K562 (cell line): ENCODE results near the gene LYPD3. TPM values are rescaled to one million over a fixed set of nuclear protein-coding genes. Genes with fewer than 3 reads are reported as not detected.

Experiments used
- ATAC-seq: fragments of 200-7000 bp; cut with Tn5 transposase; 3 replicates; pipeline ENCODE4 v1.9.1; 2020; ENCODE audit warnings: moderate library complexity
- BruUV-seq: library from RNA; stranded (reverse); fragments of 400-500 nt; replicated peaks from 2 replicates; lab custom pipeline; 2021; lab: Mats Ljungman, UMichigan
- CTCF ChIA-PET: fragments of 300-600 bp; formaldehyde crosslinking; extraction: SDS; loops from one replicate; lab custom pipeline; 2021; ENCODE audit warnings: low intra/inter-chr PET ratio; lab: Yijun Ruan, JAX
- POLR2A ChIA-PET: fragments of 300-600, 350-650 bp; sonication (Branson Sonifier 250); formaldehyde crosslinking; extraction: SDS; loops from one replicate; lab custom pipeline; 2021; ENCODE audit warnings: antibody characterized with exemption, inconsistent platforms; lab: Yijun Ruan, JAX
- DNase-seq, 4 experiments: peaks; one replicate each; pipeline versions ENCODE4 v3.0.0 to v3.0.0-alpha.2; 2011 to 2018; ENCODE audit warnings: low spot score in 3 of 4, mixed read lengths in 3 of 4; ENCODE audit errors: extremely low read depth in 1 of 4
- FAIRE-seq: peaks from 2 replicates; lab custom pipeline; 2011; peaks lifted over from hg19 to GRCh38; lab: Jason Lieb, UNC
- H2AFZ ChIP-seq: 2 replicates; pipeline ENCODE4 v1.6.0; 2011; ENCODE audit warnings: low read depth, low read length, control low read depth, inconsistent platforms
- H3K27ac ChIP-seq: fragments of 200-600 bp; 3 replicates; pipeline ENCODE4 v1.8.0; 2011; ENCODE audit warnings: low read depth, mild to moderate bottlenecking, control low read depth, inconsistent platforms, low read length, moderate library complexity, mixed read lengths; ENCODE audit errors: extremely low read depth
- H3K27me3 ChIP-seq, 2 experiments: fragments of 300-600 bp in 1 of 2; 2 replicates in 1 of 2; 3 replicates in 1 of 2; pipeline versions ENCODE4 v1.6.0 to v1.8.0; 2011; ENCODE audit warnings: inconsistent platforms in 2 of 2, low read length in 2 of 2, mild to moderate bottlenecking in 1 of 2, mixed read lengths in 1 of 2, moderate library complexity in 1 of 2; ENCODE audit not compliant: control insufficient read depth in 2 of 2, insufficient read depth in 2 of 2
- H3K36me3 ChIP-seq: fragments of 300-600 bp; 3 replicates; pipeline ENCODE4 v1.8.0; 2011; ENCODE audit warnings: mild to moderate bottlenecking, low read length, inconsistent platforms; ENCODE audit not compliant: control insufficient read depth, insufficient read depth
- H3K4me1 ChIP-seq, 2 experiments: fragments of 200-600 bp in 1 of 2; replicated peaks in 1 of 2; 2 replicates in 1 of 2; 3 replicates in 1 of 2; pipeline versions ENCODE4 v1.5.1 to v1.8.0; 2011; ENCODE audit warnings: inconsistent platforms in 2 of 2, low read length in 2 of 2, mild to moderate bottlenecking in 1 of 2, mixed read lengths in 1 of 2, moderate library complexity in 1 of 2; ENCODE audit not compliant: control insufficient read depth in 2 of 2, insufficient read depth in 2 of 2
- H3K4me2 ChIP-seq: 2 replicates; pipeline ENCODE4 v1.6.1; 2011; ENCODE audit warnings: low read length, control low read depth, inconsistent platforms, mixed read lengths; ENCODE audit not compliant: insufficient read depth
- H3K4me3 ChIP-seq: fragments of 200-600 bp; sonication (generic), shearing (Covaris generic); 2 replicates; pipeline ENCODE4 v1.5.1; 2016; ENCODE audit warnings: control low read depth, inconsistent platforms
- H3K79me2 ChIP-seq: fragments of 200-600 bp; 3 replicates; pipeline ENCODE4 v1.8.0; 2011; ENCODE audit warnings: low read length, inconsistent platforms; ENCODE audit not compliant: control insufficient read depth, insufficient read depth
- H3K9ac ChIP-seq, 2 experiments: 2 replicates each; pipeline versions ENCODE4 v1.6.0 to v1.6.1; 2011; ENCODE audit warnings: low read depth in 2 of 2, low read length in 2 of 2, control low read depth in 1 of 2, inconsistent platforms in 1 of 2, mild to moderate bottlenecking in 1 of 2, mixed read lengths in 1 of 2; ENCODE audit not compliant: insufficient read depth in 1 of 2
- H3K9me1 ChIP-seq: one replicate; pipeline ENCODE4 v1.6.0; 2011; ENCODE audit warnings: inconsistent platforms, mild to moderate bottlenecking, low read length, moderate library complexity; ENCODE audit not compliant: control insufficient read depth, insufficient read depth
- H3K9me3 ChIP-seq: replicated peaks from 2 replicates; pipeline ENCODE4 v1.5.1; 2011; ENCODE audit warnings: low read depth, low read length, inconsistent platforms; ENCODE audit not compliant: control insufficient read depth, insufficient read depth
- H4K20me1 ChIP-seq: replicated peaks from 2 replicates; pipeline ENCODE4 v1.6.1; 2011; ENCODE audit warnings: low read length, inconsistent platforms, mixed read lengths; ENCODE audit not compliant: control insufficient read depth, insufficient read depth
- NFIX ChIP-seq: fragments of 250-450 bp; sonication (Bioruptor Pico); IDR thresholded peaks from 2 replicates; pipeline ENCODE4 v1.4.0; 2020; ENCODE audit warnings: low read depth, mild to moderate bottlenecking, moderate library complexity
- ZNF121 ChIP-seq: sonication (generic); formaldehyde crosslinking; conservative IDR thresholded peaks from 2 replicates; pipeline ENCODE4 v1.8.0; 2022; ENCODE audit warnings: missing genetic modification reagents
- ZNF318 ChIP-seq, 2 experiments: fragments of 450-650 bp; IDR thresholded peaks; 2 replicates each; pipeline ENCODE4 v1.6.1; 2016; ENCODE audit warnings: mild to moderate bottlenecking in 2 of 2, borderline replicate concordance in 1 of 2, low read depth in 1 of 2, moderate library complexity in 1 of 2
- WGBS: fragments of 100-300 bp; shearing (Covaris generic); methylation state at CpG from one replicate; pipeline ENCODE4 v1.1.6; 2016; ENCODE audit warnings: low coverage, mixed read lengths; ENCODE audit not compliant: insufficient coverage; ENCODE audit errors: missing lambda C conversion rate; 5-methylcytosine and 5-hydroxymethylcytosine counted together
- in situ Hi-C: fragments of 300-500 bp; cut with MboI; formaldehyde crosslinking; loops from 4 replicates; pipeline ENCODE4 v1.15.0; 2018; ENCODE audit warnings: inconsistent platforms, mixed read lengths
- intact Hi-C: fragments of 100-400 bp; cut with micrococcal nuclease; formaldehyde crosslinking; loops from 2 replicates; pipeline ENCODE4 v1.14.2; 2022
- polyA plus RNA-seq, 8 experiments: library from polyadenylated mRNA; depleted of rRNA in 4 of 8; stranded (reverse) in 5 of 8; unstranded in 3 of 8; fragments of >200 nt; fragmentation: Nextera tagmentation in 2 of 8; fragmentation: Illumina TruSeq in 1 of 8; extraction: Ambion mirVana in 2 of 8; extraction: Trizol in 1 of 8; gene quantifications; 2 replicates each; pipeline versions ENCODE4 v1.2.1 to v1.2.3, GENCODE V29; 2011 to 2014; ENCODE audit warnings: inconsistent platforms in 1 of 8, missing spikeins in 1 of 8
- total RNA-seq, 7 experiments: library from RNA; depleted of rRNA in 6 of 7; stranded (reverse); fragments of >200 nt in 6 of 7; fragmentation: Illumina TruSeq in 2 of 7; extraction: Trizol in 2 of 7; gene quantifications; 2 replicates each; pipeline versions ENCODE4 v1.2.1 to v1.2.3, GENCODE V29; 2011 to 2021; ENCODE audit warnings: low replicate concordance in 1 of 7

The LYPD3 gene
- total and polyA plus RNA-seq, 9 of the 15 experiments (the other 6 are each of a cell fraction or from before 2014, with no cell fraction given): 0.04 to 0.33 (median 0.20) TPM; not detected in 1

- Histone ChIP-seq H3K4me2 (no peak overlapping the region), H3K79me2 (no peaks in the 10 kb centered on the region), H3K27ac (no peak overlapping the region), H2AFZ (no peak overlapping the region), H3K9me3 (no peaks in the 10 kb centered on the region), H3K36me3 (no peaks in the 10 kb centered on the region), H3K9ac (no peak overlapping the region), H3K4me3 (no peak overlapping the region), H3K27me3 (no peaks in the 10 kb centered on the region), H4K20me1 (no peaks in the 10 kb centered on the region), H3K4me1 (no peaks in the 10 kb centered on the region; a peak in 1 of 5 replicates), H3K9me1 (no peaks in the 10 kb centered on the region)
- CTCF ChIA-PET: no interaction called here
- no peak for DNase-seq
- ATAC-seq: no peak
- intact Hi-C loops (no loop called here), in situ Hi-C loops (no loop called here)
- TF ChIP-seq ZNF121 (0 out of 2 replicates have a peak, but pooled peaks have one; percentile 31), NFIX (CRISPR knock-in tag) (no peak), ZNF318 (IDR thresholded peaks at IDR 0.05; ENCODE audit: borderline replicate concordance in 1 of 2, low read depth in 1 of 2) (no peak)
- WGBS: 85% methylated on average over 6 of the region's 7 CpGs
- POLR2A ChIA-PET: interaction anchor here (0.6 to 1.5 kb wide), 5 partner anchors 10 to 185 kb away, joined by 3 to 5 read pairs (median 3); partner anchors contain the start of gene PHLDB3
- FAIRE-seq: no peak
- BruUV-seq: no TSS peak
Observed at GRCh38 chr19:43489979-43490599, 24.7 kb upstream of the LYPD3 start.
